Trophoblast cell (in vitro differentiated cells and primary cell): ENCODE measurements around the gene NF2.
A peak's percentile ranks its signal among the peaks of the same experiment; 100 is the strongest.

ENCODE experiments used
- DNase-seq, 2 donors: peaks; one replicate each; pipeline ENCODE4 v3.0.0-alpha.2; 2016
- H2AFZ ChIP-seq: 2 replicates; pipeline ENCODE4 v1.6.1; 2013; ENCODE audit warnings: low read length, moderate library complexity, mild to moderate bottlenecking; ENCODE audit not compliant: insufficient read depth, poor library complexity
- H2AK5ac ChIP-seq: 2 replicates; pipeline ENCODE4 v1.6.1; 2013; ENCODE audit warnings: mild to moderate bottlenecking, low read length
- H2BK120ac ChIP-seq: 2 replicates; pipeline ENCODE4 v1.6.1; 2013; ENCODE audit warnings: low read length, mild to moderate bottlenecking, moderate library complexity; ENCODE audit not compliant: insufficient read depth, poor library complexity
- H2BK12ac ChIP-seq: 2 replicates; pipeline ENCODE4 v1.6.1; 2013; ENCODE audit warnings: mild to moderate bottlenecking, low read length, moderate library complexity
- H2BK5ac ChIP-seq: 2 replicates; pipeline ENCODE4 v1.6.1; 2013; ENCODE audit warnings: low read length, low read depth, moderate library complexity, mild to moderate bottlenecking; ENCODE audit not compliant: poor library complexity
- H3K14ac ChIP-seq: 2 replicates; pipeline ENCODE4 v1.6.1; 2013; ENCODE audit warnings: mild to moderate bottlenecking, low read length
- H3K18ac ChIP-seq: 2 replicates; pipeline ENCODE4 v1.6.1; 2013; ENCODE audit warnings: mild to moderate bottlenecking, low read length
- H3K23ac ChIP-seq: 2 replicates; pipeline ENCODE4 v1.6.1; 2013; ENCODE audit warnings: low read length
- H3K27ac ChIP-seq: 2 replicates; pipeline ENCODE4 v1.5.1; 2013; ENCODE audit warnings: low read depth, mild to moderate bottlenecking, inconsistent platforms, low read length, moderate library complexity
- H3K27me3 ChIP-seq: 2 replicates; pipeline ENCODE4 v1.6.1; 2013; ENCODE audit warnings: inconsistent platforms, mild to moderate bottlenecking, low read length, moderate library complexity; ENCODE audit not compliant: insufficient read depth
- H3K36me3 ChIP-seq, 2 experiments: 1 replicate in 1 of 2; 2 replicates in 1 of 2; pipeline ENCODE4 v1.6.1; 2013; ENCODE audit warnings: low read length in 2 of 2, mild to moderate bottlenecking in 2 of 2, moderate library complexity in 1 of 2; ENCODE audit not compliant: insufficient read depth in 2 of 2, control insufficient read depth in 1 of 2
- H3K4ac ChIP-seq: 2 replicates; pipeline ENCODE4 v1.6.1; 2013; ENCODE audit warnings: low read depth, mild to moderate bottlenecking, low read length, moderate library complexity
- H3K4me1 ChIP-seq, 2 experiments: 1 replicate in 1 of 2; 2 replicates in 1 of 2; pipeline ENCODE4 v1.6.1; 2013; ENCODE audit warnings: low read length in 2 of 2, mild to moderate bottlenecking in 2 of 2, moderate library complexity in 1 of 2; ENCODE audit not compliant: insufficient read depth in 2 of 2, control insufficient read depth in 1 of 2
- H3K4me2 ChIP-seq: 2 replicates; pipeline ENCODE4 v1.6.1; 2013; ENCODE audit warnings: inconsistent platforms, mild to moderate bottlenecking, low read length, moderate library complexity
- H3K4me3 ChIP-seq: 2 replicates; pipeline ENCODE4 v1.5.1; 2013; ENCODE audit warnings: mild to moderate bottlenecking, low read depth, low read length, inconsistent platforms
- H3K79me1 ChIP-seq: one replicate; pipeline ENCODE4 v1.6.1; 2013; ENCODE audit warnings: low read length
- H3K79me2 ChIP-seq: 2 replicates; pipeline ENCODE4 v1.6.1; 2013; ENCODE audit warnings: low read length, mild to moderate bottlenecking; ENCODE audit not compliant: control insufficient read depth, insufficient read depth, poor library complexity
- H3K9ac ChIP-seq: 2 replicates; pipeline ENCODE4 v1.6.1; 2013; ENCODE audit warnings: mild to moderate bottlenecking, low read length
- H3K9me3 ChIP-seq: 2 replicates; pipeline ENCODE4 v1.6.1; 2013; ENCODE audit warnings: low read depth, mild to moderate bottlenecking, control low read depth, inconsistent platforms, low read length; ENCODE audit not compliant: insufficient read depth
- H4K12ac ChIP-seq: 2 replicates; pipeline ENCODE4 v1.6.1; 2013; ENCODE audit warnings: low read depth, mild to moderate bottlenecking, low read length, moderate library complexity
- H4K8ac ChIP-seq: 2 replicates; pipeline ENCODE4 v1.6.1; 2013; ENCODE audit warnings: low read depth, mild to moderate bottlenecking, low read length, moderate library complexity
- H4K91ac ChIP-seq: one replicate; pipeline ENCODE4 v1.6.1; 2013; ENCODE audit warnings: low read depth, mild to moderate bottlenecking, low read length, moderate library complexity
- WGBS: extraction: QIAGEN DNeasy Blood & Tissue Kit; methylation state at CpG from one replicate; pipeline ENCODE4 v1.1.7; 2013; ENCODE audit warnings: missing lambda C conversion rate; ENCODE audit not compliant: insufficient read length, insufficient coverage; ENCODE audit errors: extremely low coverage; 5-methylcytosine and 5-hydroxymethylcytosine counted together

NF2 gene

DNA sequence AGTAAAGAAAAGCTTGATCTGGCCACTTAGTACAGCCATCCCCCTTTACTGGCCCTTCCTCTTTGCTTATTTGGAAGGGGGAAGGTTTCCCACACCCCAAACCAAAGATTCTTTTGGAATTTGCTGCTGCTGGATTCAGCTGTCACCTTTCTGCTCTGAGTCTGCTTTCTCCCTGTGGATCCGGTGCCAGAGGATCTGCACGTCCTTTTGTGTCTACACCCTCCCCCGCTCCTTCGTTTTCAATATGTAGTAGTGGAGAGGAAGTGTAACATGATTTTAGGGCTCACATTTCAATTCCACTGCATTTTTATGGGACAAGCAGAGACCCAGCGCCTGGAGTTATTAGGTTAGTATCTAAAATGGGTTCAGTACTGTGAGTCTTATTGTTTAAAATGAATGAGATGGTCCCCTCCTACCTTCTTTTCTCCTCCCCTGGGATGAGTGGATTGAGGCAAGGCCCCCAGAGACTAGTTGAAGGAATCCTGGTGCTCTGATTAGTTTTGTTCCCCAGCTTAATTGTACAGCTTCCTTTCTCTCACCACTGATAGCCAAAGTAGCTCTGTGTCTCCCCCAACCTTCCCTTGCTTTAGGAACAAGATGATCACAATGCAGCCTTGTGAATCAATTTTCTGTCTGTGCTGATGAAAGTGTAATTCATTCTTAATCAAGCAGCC is 85.9 kb downstream of the NF2 start:
- no peaks in the 10 kb centered on the region for H3K27me3 ChIP-seq
- H2BK12ac ChIP-seq, result no peak overlapping the region
- no peak overlapping the region for H3K4me2 ChIP-seq
- H4K91ac ChIP-seq, result no peak overlapping the region
- no peak overlapping the region for H3K9ac ChIP-seq
- H3K14ac ChIP-seq, result no peak overlapping the region
- no peak overlapping the region for H3K23ac ChIP-seq
- H3K79me1 ChIP-seq, result no peaks in the 10 kb centered on the region
- peaks cover 24 to 30% of the 10 kb centered on the region in 2 experiments for H3K4me1 ChIP-seq
- no peaks in the 10 kb centered on the region for H3K79me2 ChIP-seq
- no peak for DNase-seq
- no peak overlapping the region for H2BK5ac ChIP-seq
- no peak overlapping the region for H3K18ac ChIP-seq
- H3K9me3 ChIP-seq, result no peaks in the 10 kb centered on the region
- no peak overlapping the region for H2AK5ac ChIP-seq
- peaks cover 1 to 11% of the 10 kb centered on the region in 2 experiments for H3K36me3 ChIP-seq
- no peak overlapping the region for H3K4ac ChIP-seq
- no peak overlapping the region for H4K8ac ChIP-seq
- no peak overlapping the region for H2AFZ ChIP-seq
- no peak overlapping the region for H3K4me3 ChIP-seq
- H2BK120ac ChIP-seq, result no peak overlapping the region
- H4K12ac ChIP-seq, result no peak overlapping the region
- no CpG with 5 or more reads among the region's 5 CpGs for WGBS
- H3K27ac ChIP-seq, result no peak overlapping the region

GRCh38 chr22:29689880-29690213 is 86.4 kb downstream of the NF2 start:
- H2AK5ac ChIP-seq, result no peak overlapping the region
- WGBS, result no CpG with 5 or more reads among the region's 8 CpGs
- no peak overlapping the region for H3K9ac ChIP-seq
- H3K18ac ChIP-seq, result no peak overlapping the region
- H3K14ac ChIP-seq, result no peak overlapping the region
- H3K9me3 ChIP-seq, result no peaks in the 10 kb centered on the region
- H3K36me3 ChIP-seq, result peaks cover 1 to 11% of the 10 kb centered on the region in 2 experiments
- no peak overlapping the region for H2BK5ac ChIP-seq
- no peaks in the 10 kb centered on the region for H3K27me3 ChIP-seq
- no peak overlapping the region for H4K12ac ChIP-seq
- H3K4me1 ChIP-seq, result peaks cover 24 to 30% of the 10 kb centered on the region in 2 experiments
- H4K91ac ChIP-seq, result no peak overlapping the region
- H3K27ac ChIP-seq, result no peak overlapping the region
- H3K4me2 ChIP-seq, result no peak overlapping the region
- H2BK12ac ChIP-seq, result no peak overlapping the region
- H3K23ac ChIP-seq, result no peak overlapping the region
- H3K4me3 ChIP-seq, result no peak overlapping the region
- no peak overlapping the region for H4K8ac ChIP-seq
- DNase-seq, result peak; percentile 69 to 77
- no peaks in the 10 kb centered on the region for H3K79me1 ChIP-seq
- H2BK120ac ChIP-seq, result no peak overlapping the region
- H3K4ac ChIP-seq, result no peak overlapping the region
- no peaks in the 10 kb centered on the region for H3K79me2 ChIP-seq
- H2AFZ ChIP-seq, result no peak overlapping the region

DNA sequence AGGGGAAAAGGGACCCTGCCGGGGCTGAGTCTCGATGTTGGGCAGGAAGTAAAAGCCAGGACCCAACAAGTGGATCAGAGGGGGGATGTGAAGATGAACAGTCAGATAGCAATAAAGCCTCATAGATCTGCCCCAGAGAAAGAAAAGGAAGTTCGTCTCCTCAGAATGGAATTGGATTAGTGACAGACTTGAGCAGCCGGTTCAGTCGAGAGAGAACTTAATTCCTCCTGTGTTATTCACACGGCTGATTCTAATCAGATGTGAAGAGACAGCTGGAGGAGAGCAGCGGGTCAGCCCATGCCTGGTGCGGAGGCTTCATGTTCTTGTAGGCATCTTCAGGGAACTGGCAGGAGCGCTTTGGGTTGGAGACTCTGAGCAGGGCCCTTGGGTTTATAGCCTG is 87.0 kb downstream of the NF2 start:
- H3K14ac ChIP-seq, result no peak overlapping the region
- no peak overlapping the region for H3K18ac ChIP-seq
- WGBS, result no CpG with 5 or more reads among the region's 9 CpGs

DNA sequence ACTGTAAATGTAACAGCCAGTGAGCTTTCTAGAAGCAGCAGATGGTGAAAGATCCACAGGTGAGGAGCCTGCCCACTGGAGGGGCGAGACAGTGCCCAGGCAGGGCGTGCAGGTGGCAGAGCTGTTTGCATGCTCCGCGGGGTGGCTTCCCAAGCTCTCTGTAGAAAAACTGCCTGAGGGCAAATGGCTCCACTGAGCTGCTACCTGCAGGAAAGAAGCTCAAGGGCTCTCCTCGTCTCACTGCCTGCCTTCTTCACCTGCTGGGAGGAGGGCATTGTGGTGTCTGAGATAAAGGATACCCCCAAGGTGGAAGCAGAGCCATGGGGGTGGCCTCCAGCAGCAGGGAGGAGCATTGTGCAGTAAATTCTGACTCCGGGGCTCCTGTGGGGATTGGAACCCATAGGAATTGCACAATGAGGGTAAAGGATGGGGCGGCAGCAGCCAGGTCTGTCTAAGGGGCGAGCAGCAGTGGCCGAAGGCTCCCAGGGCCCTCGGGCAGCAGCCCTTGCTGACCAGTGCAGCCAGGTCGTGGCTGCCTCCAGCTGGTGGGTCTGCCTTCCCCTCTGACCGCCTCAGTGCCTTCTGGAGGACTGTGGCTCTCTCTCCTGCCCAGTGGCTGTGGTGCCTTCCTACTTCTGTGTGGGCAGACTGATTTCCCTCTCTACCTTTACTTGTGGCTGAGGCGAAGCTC is 88.3 kb downstream of the NF2 start:
- peaks cover 24 to 30% of the 10 kb centered on the region in 2 experiments for H3K4me1 ChIP-seq
- peak; percentile 16 to 77 for DNase-seq
- H4K12ac ChIP-seq, result no peak overlapping the region
- no peaks in the 10 kb centered on the region for H3K79me1 ChIP-seq
- no peak overlapping the region for H2BK12ac ChIP-seq
- no peak overlapping the region for H2AFZ ChIP-seq
- no peak overlapping the region for H3K14ac ChIP-seq
- H3K27me3 ChIP-seq, result no peaks in the 10 kb centered on the region
- H3K4ac ChIP-seq, result no peak overlapping the region
- H2BK120ac ChIP-seq, result no peak overlapping the region
- H3K79me2 ChIP-seq, result no peaks in the 10 kb centered on the region
- no peak overlapping the region for H3K4me3 ChIP-seq
- no peak overlapping the region for H3K9ac ChIP-seq
- H2BK5ac ChIP-seq, result no peak overlapping the region
- peaks cover 1 to 16% of the 10 kb centered on the region in 2 experiments for H3K36me3 ChIP-seq
- H3K18ac ChIP-seq, result no peak overlapping the region
- WGBS, result no CpG with 5 or more reads among the region's 13 CpGs
- no peak overlapping the region for H4K8ac ChIP-seq
- H3K9me3 ChIP-seq, result no peaks in the 10 kb centered on the region
- H3K23ac ChIP-seq, result no peak overlapping the region
- no peak overlapping the region for H2AK5ac ChIP-seq
- H3K4me2 ChIP-seq, result no peak overlapping the region
- H4K91ac ChIP-seq, result no peak overlapping the region
- H3K27ac ChIP-seq, result no peak overlapping the region

More for the DNA sequence above, 87.0 kb downstream of the NF2 start:
- no peak overlapping the region for H2AK5ac ChIP-seq
- H3K9me3 ChIP-seq, result no peaks in the 10 kb centered on the region
- H3K4me3 ChIP-seq, result no peak overlapping the region
- H3K4ac ChIP-seq, result no peak overlapping the region
- H2AFZ ChIP-seq, result no peak overlapping the region
- no peak overlapping the region for H3K4me2 ChIP-seq
- no peak overlapping the region for H3K27ac ChIP-seq
- H2BK12ac ChIP-seq, result no peak overlapping the region
- no peak overlapping the region for H3K9ac ChIP-seq
- H3K79me1 ChIP-seq, result no peaks in the 10 kb centered on the region
- H2BK5ac ChIP-seq, result no peak overlapping the region
- H3K27me3 ChIP-seq, result no peaks in the 10 kb centered on the region
- H3K4me1 ChIP-seq, result peaks cover 24 to 30% of the 10 kb centered on the region in 2 experiments
- no peaks in the 10 kb centered on the region for H3K79me2 ChIP-seq
- H4K8ac ChIP-seq, result no peak overlapping the region
- H4K12ac ChIP-seq, result no peak overlapping the region
- H4K91ac ChIP-seq, result no peak overlapping the region
- peak; percentile 80 to 89 for DNase-seq
- H3K23ac ChIP-seq, result no peak overlapping the region
- no peak overlapping the region for H2BK120ac ChIP-seq
- H3K36me3 ChIP-seq, result peaks cover 1 to 14% of the 10 kb centered on the region in 2 experiments
